Activated CD4-positive, alpha-beta memory T cell treated with anti-CD3 and anti-CD28 coated beads, Interleukin-2, amount 10 ng/mL, durations not matched to agents 7 days and 5 days (primary cell): ENCODE measurements around the gene RTN3. TPM values are rescaled to one million over a fixed set of nuclear protein-coding genes. Genes with fewer than 3 reads are reported as not detected.
A peak's percentile ranks its signal among the peaks of the same experiment; 100 is the strongest.

Source experiments
- CTCF ChIA-PET: fragments of 350-600 bp; sonication (Branson Sonifier 250); formaldehyde crosslinking; loops from one replicate; lab custom pipeline; 2021; ENCODE audit warnings: antibody characterized with exemption, inconsistent platforms; lab: Charles Lee
- POLR2A ChIA-PET: fragments of 350-600 bp; sonication (Branson Sonifier 250); formaldehyde crosslinking; loops from one replicate; lab custom pipeline; 2021; ENCODE audit warnings: antibody characterized with exemption; lab: Charles Lee
- DNase-seq: peaks from one replicate; pipeline ENCODE4 v3.0.0-alpha.2; 2020
- H3K27ac Mint-ChIP-seq: one replicate; pipeline ENCODE4 v1.8.0; 2021; ENCODE audit warnings: mild to moderate bottlenecking, mixed read lengths
- H3K27me3 Mint-ChIP-seq: one replicate; pipeline ENCODE4 v1.8.0; 2021; ENCODE audit warnings: mixed read lengths
- H3K36me3 Mint-ChIP-seq: one replicate; pipeline ENCODE4 v1.8.0; 2021; ENCODE audit warnings: low read depth, mixed read lengths
- H3K4me1 Mint-ChIP-seq: one replicate; pipeline ENCODE4 v1.8.0; 2021; ENCODE audit warnings: mixed read lengths
- H3K4me3 Mint-ChIP-seq: one replicate; pipeline ENCODE4 v1.8.0; 2021; ENCODE audit warnings: mild to moderate bottlenecking, mixed read lengths
- H3K9me3 Mint-ChIP-seq: one replicate; pipeline ENCODE4 v1.8.0; 2021; ENCODE audit warnings: mixed read lengths
- total RNA-seq, 2 experiments: library from RNA; stranded (reverse); gene quantifications; one replicate each; pipeline ENCODE4 v1.2.3, GENCODE V29; 2021

Gene RTN3
- total RNA-seq, 2 experiments from 2014 or later: 68.2 to 75.6 TPM

- DNase-seq: no peak
- Mint-ChIP-seq H3K4me3 (no peak overlapping the region), H3K27me3 (no peaks in the 10 kb centered on the region), H3K27ac (no peak overlapping the region), H3K36me3 (peaks cover 3% of the 10 kb centered on the region), H3K9me3 (no peaks in the 10 kb centered on the region), H3K4me1 (peaks cover 2% of the 10 kb centered on the region)
- ChIA-PET POLR2A (no interaction called here), CTCF (interaction anchor here (1.2 kb wide), 1 partner anchor 22 kb away, joined by 6 read pairs; no protein-coding TSS in a partner anchor)
Observed at GRCh38 chr11:63716046-63716445, 34.7 kb downstream of the RTN3 start.

- no peaks in the 10 kb centered on the region for H3K27me3 Mint-ChIP-seq
- no peak overlapping the region for H3K27ac Mint-ChIP-seq
- peaks cover 3% of the 10 kb centered on the region for H3K36me3 Mint-ChIP-seq
- DNase-seq: no peak
- H3K4me3 Mint-ChIP-seq: no peak overlapping the region
- CTCF ChIA-PET: interaction anchor here (1.2 to 2.5 kb wide), 2 partner anchors 19 to 24 kb away, joined by 4 to 9 read pairs; no protein-coding TSS in a partner anchor
- H3K4me1 Mint-ChIP-seq: no peaks in the 10 kb centered on the region
- no peaks in the 10 kb centered on the region for H3K9me3 Mint-ChIP-seq
- POLR2A ChIA-PET: no interaction called here
Observed at GRCh38 chr11:63719001-63719400, 37.7 kb downstream of the RTN3 start.

DNA sequence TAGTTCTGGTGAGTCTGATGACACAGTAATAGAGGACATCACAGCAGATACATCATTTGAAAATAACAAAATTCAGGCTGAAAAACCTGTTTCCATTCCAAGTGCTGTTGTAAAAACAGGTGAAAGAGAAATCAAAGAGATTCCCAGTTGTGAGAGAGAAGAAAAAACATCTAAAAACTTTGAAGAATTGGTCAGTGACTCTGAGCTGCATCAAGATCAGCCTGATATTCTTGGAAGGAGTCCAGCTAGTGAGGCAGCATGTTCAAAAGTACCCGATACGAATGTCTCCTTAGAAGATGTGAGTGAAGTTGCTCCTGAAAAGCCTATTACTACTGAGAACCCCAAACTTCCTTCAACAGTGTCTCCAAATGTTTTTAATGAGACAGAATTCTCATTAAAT lies 38.7 kb downstream of the RTN3 start:
- H3K9me3 Mint-ChIP-seq: no peaks in the 10 kb centered on the region
- H3K27me3 Mint-ChIP-seq: no peaks in the 10 kb centered on the region
- CTCF ChIA-PET: interaction anchor here (2.5 kb wide), 1 partner anchor 18 kb away, joined by 9 read pairs; no protein-coding TSS in a partner anchor
- H3K4me3 Mint-ChIP-seq: no peak overlapping the region
- no peak overlapping the region for H3K27ac Mint-ChIP-seq
- DNase-seq: no peak
- POLR2A ChIA-PET: no interaction called here
- H3K4me1 Mint-ChIP-seq: no peaks in the 10 kb centered on the region
- peaks cover 3% of the 10 kb centered on the region for H3K36me3 Mint-ChIP-seq

DNA sequence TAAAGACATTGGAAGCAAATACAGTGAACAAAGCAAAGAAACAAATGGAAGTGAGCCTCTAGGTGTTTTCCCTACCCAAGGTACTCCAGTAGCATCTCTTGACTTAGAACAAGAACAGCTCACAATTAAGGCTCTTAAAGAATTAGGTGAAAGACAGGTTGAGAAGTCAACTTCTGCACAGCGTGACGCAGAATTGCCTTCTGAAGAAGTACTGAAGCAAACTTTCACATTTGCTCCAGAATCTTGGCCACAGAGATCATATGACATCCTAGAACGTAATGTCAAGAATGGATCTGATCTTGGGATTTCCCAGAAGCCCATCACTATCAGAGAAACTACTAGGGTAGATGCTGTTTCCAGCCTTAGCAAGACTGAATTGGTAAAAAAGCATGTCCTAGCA lies 39.3 kb downstream of the RTN3 start:
- ChIA-PET POLR2A (no interaction called here), CTCF (interaction anchor here (2.5 kb wide), 1 partner anchor 18 kb away, joined by 9 read pairs; no protein-coding TSS in a partner anchor)
- Mint-ChIP-seq H3K27ac (no peak overlapping the region), H3K9me3 (no peaks in the 10 kb centered on the region), H3K36me3 (peaks cover 3% of the 10 kb centered on the region), H3K4me1 (no peaks in the 10 kb centered on the region), H3K27me3 (no peaks in the 10 kb centered on the region), H3K4me3 (no peak overlapping the region)
- no peak for DNase-seq

DNA sequence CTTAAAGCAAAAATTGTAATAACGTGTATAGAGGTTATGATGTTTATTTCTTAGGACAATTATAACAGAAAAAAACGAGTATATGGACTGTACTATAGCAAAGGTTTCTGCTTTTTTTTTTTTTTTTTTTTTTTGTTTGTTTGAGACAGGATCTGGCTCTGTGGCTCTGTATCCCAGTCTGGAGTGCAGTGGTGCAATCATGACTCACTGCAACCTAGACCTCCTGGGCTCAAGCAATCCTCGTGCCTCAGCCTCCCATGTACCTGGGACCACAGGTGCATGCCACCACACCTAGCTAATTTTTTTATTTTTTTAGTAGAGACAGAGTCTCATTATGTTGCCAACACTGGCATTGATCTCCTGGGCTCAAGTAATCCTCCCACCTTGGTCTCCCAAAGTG lies 48.0 kb downstream of the RTN3 start:
- POLR2A ChIA-PET: no interaction called here
- Mint-ChIP-seq H3K27ac (no peak overlapping the region), H3K9me3 (no peaks in the 10 kb centered on the region), H3K27me3 (no peaks in the 10 kb centered on the region), H3K4me3 (no peak overlapping the region), H3K4me1 (no peaks in the 10 kb centered on the region), H3K36me3 (no peaks in the 10 kb centered on the region)
- DNase-seq: no peak
- CTCF ChIA-PET: interaction anchor here (0.6 to 1.7 kb wide), 2 partner anchors 9 to 191 kb away, joined by 3 to 6 read pairs; no protein-coding TSS in a partner anchor

DNA sequence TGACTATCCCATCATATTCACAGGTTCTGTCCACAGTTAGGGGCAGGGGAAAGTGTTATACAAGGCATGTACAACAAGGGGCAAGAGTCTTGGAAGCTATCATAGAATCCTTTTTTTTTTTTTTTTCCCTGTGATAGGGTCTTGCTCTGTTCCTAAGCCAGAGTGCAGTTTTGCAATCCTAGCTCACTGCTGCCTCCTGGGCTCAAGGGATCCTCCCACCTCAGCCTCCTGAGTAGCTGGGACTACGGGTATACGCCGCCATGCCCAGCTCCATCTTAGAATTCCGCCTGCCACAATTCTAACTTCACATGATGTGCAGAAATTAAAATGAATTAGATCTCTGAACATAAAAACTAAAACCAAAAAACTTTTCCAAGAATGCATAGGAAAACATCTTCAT lies 55.6 kb downstream of the RTN3 start:
- Mint-ChIP-seq H3K9me3 (no peaks in the 10 kb centered on the region), H3K4me1 (peaks cover 2% of the 10 kb centered on the region), H3K4me3 (no peak overlapping the region), H3K27me3 (no peaks in the 10 kb centered on the region), H3K27ac (no peak overlapping the region), H3K36me3 (no peaks in the 10 kb centered on the region)
- POLR2A ChIA-PET: no interaction called here
- DNase-seq: no peak
- CTCF ChIA-PET: interaction anchor here (0.7 to 3.5 kb wide), 4 partner anchors 9 to 258 kb away, joined by 3 to 30 read pairs (median 4); no protein-coding TSS in a partner anchor

DNA sequence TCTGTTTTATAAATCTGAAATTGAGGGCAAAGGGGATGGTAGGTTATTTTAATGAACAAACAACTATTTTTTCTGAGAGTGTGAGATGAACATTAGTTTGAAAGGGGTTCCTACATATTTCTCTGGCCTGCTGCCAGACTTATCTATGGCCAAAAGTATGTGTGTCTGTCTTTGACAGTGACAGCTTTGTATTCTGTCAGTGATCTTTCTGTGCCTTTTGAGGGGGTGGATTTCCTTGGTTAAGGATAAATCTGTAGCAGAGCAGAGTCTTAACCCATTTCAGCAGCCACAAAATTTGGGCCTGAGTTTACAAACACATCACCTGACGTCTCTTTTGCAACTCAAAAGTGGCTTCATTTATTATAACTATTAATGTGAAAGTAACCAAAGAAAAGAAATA lies 56.4 kb downstream of the RTN3 start:
- DNase-seq: no peak
- no peak overlapping the region for H3K27ac Mint-ChIP-seq
- peaks cover 2% of the 10 kb centered on the region for H3K4me1 Mint-ChIP-seq
- ChIA-PET POLR2A (no interaction called here), CTCF (interaction anchor here (0.7 to 3.5 kb wide), 17 partner anchors 9 to 275 kb away, joined by 3 to 30 read pairs (median 5); no protein-coding TSS in a partner anchor)
- H3K27me3 Mint-ChIP-seq: no peaks in the 10 kb centered on the region
- H3K36me3 Mint-ChIP-seq: no peaks in the 10 kb centered on the region
- no peaks in the 10 kb centered on the region for H3K9me3 Mint-ChIP-seq
- H3K4me3 Mint-ChIP-seq: no peak overlapping the region

- peak; percentile 66 for DNase-seq
- no peak overlapping the region for H3K27ac Mint-ChIP-seq
- H3K36me3 Mint-ChIP-seq: no peaks in the 10 kb centered on the region
- no peaks in the 10 kb centered on the region for H3K9me3 Mint-ChIP-seq
- no peaks in the 10 kb centered on the region for H3K27me3 Mint-ChIP-seq
- no peak overlapping the region for H3K4me3 Mint-ChIP-seq
- CTCF ChIA-PET: interaction anchor here (0.7 to 3.5 kb wide), 28 partner anchors 9 to 707 kb away, joined by 3 to 30 read pairs (median 5); partner anchors contain the start of gene RTN3
- POLR2A ChIA-PET: no interaction called here
- H3K4me1 Mint-ChIP-seq: peaks cover 2% of the 10 kb centered on the region
Observed at GRCh38 chr11:63738720-63739360, 57.5 kb downstream of the RTN3 start.

DNA sequence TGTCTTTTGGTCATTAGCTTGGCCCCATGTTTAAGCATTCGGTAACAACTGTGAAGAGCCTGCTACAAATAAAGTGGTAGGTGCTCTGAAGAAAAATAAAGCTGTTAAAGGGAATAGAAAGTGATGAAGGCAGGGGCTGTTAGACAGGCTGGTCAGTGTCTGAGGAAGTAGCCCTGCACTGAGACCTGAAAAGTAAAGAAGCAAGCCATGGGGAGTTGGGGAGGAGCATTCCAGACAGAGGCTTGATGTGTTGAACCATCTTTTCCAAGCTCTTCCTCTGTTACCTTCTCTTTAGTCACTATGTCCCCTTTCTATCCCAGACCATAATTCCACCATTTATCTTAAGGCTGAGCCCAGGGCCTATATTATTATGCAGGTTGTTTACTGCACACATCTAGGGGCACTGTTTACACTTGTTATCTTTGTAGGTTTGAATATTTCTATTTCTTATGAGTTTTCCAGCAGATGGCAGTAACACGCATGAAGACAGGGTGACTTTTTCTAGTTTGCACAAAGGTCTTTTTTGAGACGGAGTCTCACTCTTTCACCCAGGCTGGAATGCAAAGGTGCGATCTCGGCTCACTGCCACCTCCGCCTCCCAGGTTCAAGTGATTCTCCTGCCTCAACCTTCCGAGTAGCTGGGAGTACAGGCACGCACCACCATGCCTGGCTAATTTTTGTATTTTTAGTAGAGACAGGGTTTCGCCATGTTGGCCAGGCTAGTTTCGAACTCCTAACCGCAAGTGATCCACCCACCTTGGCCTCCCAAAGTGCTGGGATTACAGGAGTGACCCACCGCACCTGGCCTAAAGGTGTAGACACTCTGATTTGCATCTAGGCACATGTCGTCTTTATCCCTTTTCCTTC lies 64.2 kb downstream of the RTN3 start:
- no peaks in the 10 kb centered on the region for H3K27me3 Mint-ChIP-seq
- H3K36me3 Mint-ChIP-seq: peaks cover 6% of the 10 kb centered on the region
- ChIA-PET CTCF (interaction anchor here (1.0 to 1.8 kb wide), 3 partner anchors 9 to 24 kb away, joined by 3 read pairs; partner anchors contain the start of gene ZFTA), POLR2A (no interaction called here)
- DNase-seq: no peak
- H3K4me3 Mint-ChIP-seq: no peak overlapping the region
- no peaks in the 10 kb centered on the region for H3K4me1 Mint-ChIP-seq
- no peak overlapping the region for H3K27ac Mint-ChIP-seq
- no peaks in the 10 kb centered on the region for H3K9me3 Mint-ChIP-seq

- Mint-ChIP-seq H3K4me1 (no peaks in the 10 kb centered on the region), H3K9me3 (no peaks in the 10 kb centered on the region), H3K4me3 (no peak overlapping the region), H3K27me3 (no peaks in the 10 kb centered on the region), H3K27ac (no peak overlapping the region), H3K36me3 (peaks cover 13% of the 10 kb centered on the region)
- CTCF ChIA-PET: interaction anchor here (1.0 to 1.8 kb wide), 2 partner anchors 9 to 21 kb away, joined by 3 read pairs; partner anchors contain the start of gene ZFTA
- POLR2A ChIA-PET: no interaction called here
- no peak for DNase-seq
Observed at GRCh38 chr11:63747011-63747410, 65.7 kb downstream of the RTN3 start.

DNA sequence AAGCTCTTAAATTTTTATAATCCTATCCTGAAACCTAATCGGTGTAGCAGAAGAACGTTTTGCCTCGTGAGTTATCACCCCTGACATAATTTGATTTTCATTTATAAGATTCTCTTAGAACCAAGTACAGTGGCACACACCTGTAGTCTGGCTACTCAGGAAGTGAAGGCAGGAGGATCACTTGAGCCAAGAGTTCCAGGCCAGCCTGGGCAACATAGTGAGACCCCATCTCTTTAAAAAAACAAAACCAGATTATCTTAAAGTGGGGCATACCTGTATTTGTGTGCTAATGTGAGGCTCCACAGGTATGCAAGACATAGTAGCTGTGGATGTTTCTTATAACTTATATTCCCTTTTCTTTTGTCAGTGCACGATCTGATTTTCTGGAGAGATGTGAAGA lies 68.3 kb downstream of the RTN3 start:
- no peaks in the 10 kb centered on the region for H3K4me1 Mint-ChIP-seq
- no peak overlapping the region for H3K27ac Mint-ChIP-seq
- DNase-seq: no peak
- H3K4me3 Mint-ChIP-seq: no peak overlapping the region
- H3K36me3 Mint-ChIP-seq: peaks cover 25% of the 10 kb centered on the region
- ChIA-PET CTCF (interaction anchor here (1.4 kb wide), 1 partner anchor 11 kb away, joined by 6 read pairs; no protein-coding TSS in a partner anchor), POLR2A (no interaction called here)
- no peaks in the 10 kb centered on the region for H3K9me3 Mint-ChIP-seq
- H3K27me3 Mint-ChIP-seq: no peaks in the 10 kb centered on the region

DNA sequence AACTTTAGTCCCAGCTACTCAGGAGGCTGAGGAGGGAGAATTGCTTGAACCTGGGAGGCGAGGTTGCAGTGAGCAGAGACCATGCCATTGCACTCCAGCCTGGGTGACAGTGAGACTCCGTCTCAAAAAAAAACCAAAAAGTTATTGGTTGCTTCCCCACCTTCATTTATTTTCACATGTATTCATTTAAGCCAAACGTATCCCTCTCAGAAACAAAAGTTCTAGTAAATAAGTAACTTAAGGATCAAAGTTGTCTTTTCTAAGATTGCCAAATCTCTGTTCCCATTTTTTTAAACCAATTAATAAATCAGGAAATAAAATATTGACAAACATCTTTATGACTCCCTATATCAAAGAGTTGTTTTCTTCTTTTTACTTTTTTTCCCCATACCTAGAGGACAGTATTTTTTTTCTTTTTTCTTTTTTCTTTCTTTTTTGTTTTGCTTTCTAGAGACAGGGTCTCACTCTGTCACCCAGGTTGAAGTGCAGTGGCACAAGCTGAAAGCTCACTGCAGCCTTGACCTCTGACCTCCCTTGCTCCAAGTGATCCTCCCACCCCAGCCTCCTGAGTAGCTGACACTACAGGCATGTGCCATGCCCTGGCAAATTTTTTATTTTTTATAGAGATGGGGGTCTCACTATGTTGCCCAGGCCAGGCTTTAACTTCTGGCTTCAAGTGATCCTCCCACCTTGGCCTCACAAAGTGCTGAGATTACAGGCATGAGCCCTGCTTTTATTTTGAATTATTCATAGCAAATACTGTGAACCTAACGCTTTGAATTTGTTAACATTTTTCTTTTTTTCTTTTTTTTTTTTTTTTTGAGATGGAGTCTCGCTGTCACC lies 75.8 kb downstream of the RTN3 start:
- CTCF ChIA-PET: no interaction called here
- Mint-ChIP-seq H3K9me3 (no peaks in the 10 kb centered on the region), H3K27me3 (no peaks in the 10 kb centered on the region), H3K4me1 (no peaks in the 10 kb centered on the region), H3K4me3 (no peak overlapping the region), H3K27ac (no peak overlapping the region), H3K36me3 (peaks cover 22% of the 10 kb centered on the region)
- no peak for DNase-seq
- POLR2A ChIA-PET: no interaction called here
